ENCODE results near the gene SYF2.

GRCh38 chr1:25256578-25256965, 24.3 kb upstream of the SYF2 start:
- TF ChIP-seq POLR2A (IDR thresholded peaks at IDR 0.05; ENCODE audit: low read depth, low read length) (no peak), TAF1 (IDR thresholded peaks at IDR 0.05; ENCODE audit: low read depth, low read length) (no peak)
